ENCODE data around the gene RAB11FIP2. TPM values are rescaled to one million over a fixed set of nuclear protein-coding genes. Genes with fewer than 3 reads are reported as not detected.
"Not testable (repeated sequence)": the region's sequence is repeated elsewhere in the genome, so short reads cannot be mapped to it uniquely, and the experiment has no call there.

RAB11FIP2 gene, protein sequence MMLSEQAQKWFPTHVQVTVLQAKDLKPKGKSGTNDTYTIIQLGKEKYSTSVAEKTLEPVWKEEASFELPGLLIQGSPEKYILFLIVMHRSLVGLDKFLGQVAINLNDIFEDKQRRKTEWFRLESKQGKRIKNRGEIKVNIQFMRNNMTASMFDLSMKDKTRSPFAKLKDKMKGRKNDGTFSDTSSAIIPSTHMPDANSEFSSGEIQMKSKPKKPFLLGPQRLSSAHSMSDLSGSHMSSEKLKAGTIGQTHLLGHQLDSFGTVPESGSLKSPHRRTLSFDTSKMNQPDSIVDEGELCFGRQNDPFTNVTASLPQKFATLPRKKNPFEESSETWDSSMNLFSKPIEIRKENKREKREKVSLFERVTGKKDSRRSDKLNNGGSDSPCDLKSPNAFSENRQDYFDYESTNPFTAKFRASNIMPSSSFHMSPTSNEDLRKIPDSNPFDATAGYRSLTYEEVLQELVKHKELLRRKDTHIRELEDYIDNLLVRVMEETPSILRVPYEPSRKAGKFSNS
- 20.0 TPM for polyA plus RNA-seq (ENCODE audit: insufficient read length)

DNA sequence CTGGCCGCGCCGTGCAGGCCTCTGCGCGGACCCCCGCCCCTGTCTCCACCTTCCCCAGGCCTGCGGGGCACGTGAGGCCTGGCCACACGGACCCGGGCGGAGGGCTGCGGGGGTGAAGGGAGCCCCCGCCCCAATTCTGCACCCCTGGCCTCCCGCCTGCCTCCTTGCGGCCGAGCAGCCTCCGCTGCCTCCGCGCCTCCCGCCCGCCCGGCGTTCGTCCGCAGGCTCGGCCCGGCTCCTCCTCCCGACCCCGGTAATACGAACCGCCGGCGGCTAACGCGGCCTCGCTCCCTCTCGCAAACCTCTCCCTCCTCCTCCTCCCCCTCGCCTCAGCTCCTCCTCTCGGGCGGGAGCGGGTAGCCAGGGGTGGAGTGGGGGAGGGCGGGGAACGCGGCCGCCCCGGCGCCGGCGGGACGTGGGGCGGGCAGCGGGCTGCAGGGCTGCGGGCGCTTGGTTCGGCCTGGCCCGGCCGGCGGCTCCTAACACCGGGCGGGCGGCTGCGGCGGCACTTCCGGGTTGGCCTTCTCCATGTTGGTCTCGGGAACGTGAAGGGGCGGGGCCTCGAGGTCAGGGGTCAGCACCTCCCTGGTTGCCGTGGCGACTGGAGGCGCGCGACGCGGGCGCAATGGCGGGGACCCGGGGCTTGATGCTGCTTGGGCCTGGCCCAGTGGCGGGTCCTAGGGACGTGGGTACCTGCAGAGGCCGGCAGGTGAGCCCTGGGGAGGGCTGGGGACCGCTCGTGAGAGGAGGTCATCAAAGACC, at the start of gene RAB11FIP2:
TSS of gene RAB11FIP2 (minus strand) at position 547 of the 762 bp plus-strand sequence. CDS start 778 bp downstream, outside the sequence.
- DNase-seq (ENCODE audit: low read depth), result peak; percentile 56

DNA sequence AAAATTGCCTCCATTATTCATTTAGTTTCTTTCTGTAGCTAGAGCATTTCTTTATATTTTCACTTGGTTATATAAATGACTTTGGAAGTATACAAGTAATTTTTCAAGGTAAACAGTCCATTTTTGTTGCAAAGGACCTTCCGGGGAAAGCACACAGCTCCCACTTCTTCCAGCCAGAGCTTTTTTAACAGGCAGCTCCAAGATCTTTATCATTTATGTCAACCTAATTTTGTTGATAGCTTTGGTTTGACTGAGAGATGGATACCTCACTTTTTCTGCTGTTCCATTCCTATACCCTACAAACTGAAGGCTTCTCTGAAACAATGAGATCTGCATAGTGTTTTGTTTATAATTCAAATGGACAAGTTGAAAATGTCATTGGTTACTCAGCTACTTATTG, 49.3 kb upstream of the RAB11FIP2 start:
- DNase-seq (ENCODE audit: low read depth), result no peak

DNA sequence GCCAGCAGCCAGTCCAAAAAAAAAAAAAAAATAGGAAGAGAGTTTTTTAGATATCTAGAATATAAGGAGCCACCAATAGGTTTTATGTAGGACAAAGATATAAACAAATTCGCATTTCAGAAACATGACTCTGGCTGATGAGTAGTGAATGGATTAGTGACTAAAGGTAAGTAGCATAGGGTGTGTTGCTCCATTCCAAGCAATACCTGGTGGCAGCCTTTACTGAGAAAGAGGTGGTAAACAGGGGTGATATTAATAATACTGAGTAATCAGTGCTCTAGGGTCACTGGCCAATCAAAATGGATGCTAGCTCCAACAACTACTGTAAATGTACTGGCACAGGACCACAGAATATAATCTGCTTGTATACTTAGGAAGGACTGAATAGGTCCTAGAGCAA, 45.5 kb upstream of the RAB11FIP2 start:
- DNase-seq (ENCODE audit: low read depth), result no peak

DNA sequence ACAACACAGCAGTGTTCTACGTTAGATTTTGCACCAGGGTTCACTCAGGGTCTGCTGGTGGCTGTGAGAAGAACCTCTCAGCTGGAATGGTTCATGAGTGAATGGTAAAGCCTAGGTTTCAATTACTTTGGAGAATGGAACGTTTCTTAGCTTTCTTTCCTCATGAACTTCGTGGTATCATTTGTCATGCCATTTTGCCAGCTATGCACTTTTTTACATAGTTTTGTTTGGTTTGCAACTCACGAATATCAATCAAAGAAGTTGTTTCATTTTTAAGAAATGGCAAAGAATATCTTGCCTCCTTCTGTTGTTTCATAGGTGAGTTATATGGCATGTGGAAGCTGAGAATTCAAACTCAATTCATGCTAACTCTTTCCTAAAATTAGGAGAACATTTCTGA, 34.1 kb upstream of the RAB11FIP2 start:
- no peak for DNase-seq (ENCODE audit: low read depth)

DNA sequence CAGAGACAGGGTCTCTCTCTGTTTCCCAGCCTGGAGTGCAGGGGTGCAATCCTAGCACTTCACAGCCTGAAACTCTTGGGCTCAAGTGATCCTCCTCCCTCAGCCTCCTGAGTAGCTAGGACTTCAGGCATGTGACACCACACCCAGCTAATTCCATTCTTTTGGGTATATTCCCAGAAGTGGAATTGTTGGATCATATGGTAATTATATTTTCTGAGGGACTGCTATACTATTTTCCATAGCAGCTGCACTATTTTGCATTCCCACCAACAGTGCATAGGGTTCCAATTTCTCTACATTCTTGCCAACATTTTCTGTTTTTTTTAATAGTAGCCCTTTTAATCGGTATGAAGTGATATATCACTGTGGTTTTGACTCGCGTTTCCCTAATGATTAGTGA, 30.0 kb upstream of the RAB11FIP2 start:
- DNase-seq (ENCODE audit: low read depth), result peak; percentile 25

DNA sequence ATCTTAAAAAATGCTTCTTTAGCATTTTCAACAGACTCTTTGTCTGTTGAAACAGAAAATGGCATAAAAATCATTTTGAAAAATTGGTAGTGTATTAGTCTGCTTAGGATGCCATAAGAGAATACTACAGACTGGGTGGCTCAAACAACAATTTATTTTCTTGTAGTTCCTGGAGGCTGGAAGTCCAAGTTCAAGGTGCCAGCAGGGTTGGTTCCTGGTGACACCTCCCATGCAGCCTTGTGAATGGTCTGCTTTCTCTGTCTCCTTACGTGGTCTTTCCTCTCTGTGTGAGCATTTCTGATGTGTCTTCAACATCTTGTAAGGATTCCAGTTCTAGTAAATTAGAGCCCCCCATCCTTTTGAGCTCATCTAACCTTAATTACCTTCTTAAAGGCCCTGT, 26.1 kb upstream of the RAB11FIP2 start:
- DNase-seq (ENCODE audit: low read depth), result no peak

DNA sequence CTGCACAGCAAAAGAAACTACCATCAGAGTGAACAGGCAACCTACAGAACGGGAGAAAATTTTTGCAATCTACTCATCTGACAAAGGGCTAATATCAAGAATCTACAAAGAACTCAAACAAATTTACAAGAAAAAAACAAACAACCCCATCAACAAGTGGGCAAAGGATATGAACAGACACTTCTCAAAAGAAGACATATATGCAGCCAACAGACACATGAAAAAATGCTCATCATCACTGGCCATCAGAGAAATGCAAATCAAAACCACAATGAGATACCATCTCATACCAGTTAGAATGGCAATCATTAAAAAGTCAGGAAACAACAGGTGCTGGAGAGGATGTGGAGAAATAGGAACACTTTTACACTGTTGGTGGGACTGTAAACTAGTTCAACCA, 20.6 kb upstream of the RAB11FIP2 start:
- not testable (repeated sequence) for DNase-seq (ENCODE audit: low read depth)

DNA sequence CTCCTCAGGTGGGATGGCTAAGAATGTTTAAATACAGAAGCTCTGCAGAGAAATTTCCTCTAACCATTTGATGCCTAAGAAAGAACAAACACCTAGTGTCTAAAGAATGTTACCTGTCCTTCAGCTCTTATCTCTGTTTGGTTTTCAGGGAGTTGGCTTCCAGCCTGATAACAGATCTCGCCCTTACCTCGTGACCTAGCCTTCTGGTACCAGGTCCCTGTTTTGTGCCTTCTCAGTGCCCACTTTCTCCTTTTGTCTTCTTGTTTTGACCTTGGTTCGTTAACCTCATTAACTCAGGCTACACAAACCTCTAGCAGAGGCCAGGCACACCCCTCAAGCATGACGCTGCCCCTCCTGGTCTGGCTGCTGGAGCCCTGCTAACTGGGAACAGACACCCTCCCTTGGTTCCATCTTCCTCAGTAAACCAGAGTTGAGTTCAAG, 16.1 kb upstream of the RAB11FIP2 start:
- DNase-seq (ENCODE audit: low read depth), result no peak

DNA sequence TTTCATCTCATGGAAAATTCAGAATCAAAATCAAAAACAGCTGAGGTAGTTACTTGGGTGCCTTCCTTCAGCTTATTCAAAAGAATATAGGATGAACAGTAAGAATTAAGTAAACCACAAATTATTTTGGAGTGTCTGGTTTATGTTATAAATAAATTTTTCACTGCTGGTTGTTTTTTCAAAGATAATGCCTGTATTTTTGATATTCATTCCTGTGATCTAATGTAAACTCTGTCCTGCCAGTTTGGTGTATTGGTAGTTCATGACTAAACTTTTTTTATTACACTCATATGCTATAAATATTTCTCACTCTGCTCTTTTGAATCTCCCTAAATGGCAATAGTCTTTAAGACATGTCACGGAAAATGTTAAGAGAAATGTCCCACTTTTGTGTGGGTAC, 11.6 kb upstream of the RAB11FIP2 start:
- no peak for DNase-seq (ENCODE audit: low read depth)

DNA sequence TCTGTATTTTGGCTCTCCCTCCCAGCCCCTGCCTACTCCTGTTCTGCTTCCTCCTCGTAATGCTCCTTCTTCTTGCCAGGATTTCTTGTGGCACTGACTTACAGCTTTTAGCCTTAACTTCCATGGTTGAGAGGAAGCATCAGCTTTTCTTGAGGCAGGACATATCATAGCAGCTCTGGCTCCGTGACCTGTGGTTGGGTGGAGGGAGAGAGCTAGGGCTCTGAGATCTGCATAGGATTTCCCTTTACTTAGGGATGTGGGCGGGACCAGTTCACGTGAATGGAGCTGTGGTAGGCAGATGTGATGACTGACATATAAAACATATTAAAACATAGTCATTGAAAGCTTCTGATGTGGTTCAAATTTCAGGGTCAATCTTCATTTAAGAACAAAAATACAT, 10.6 kb upstream of the RAB11FIP2 start:
- no peak for DNase-seq (ENCODE audit: low read depth)

DNA sequence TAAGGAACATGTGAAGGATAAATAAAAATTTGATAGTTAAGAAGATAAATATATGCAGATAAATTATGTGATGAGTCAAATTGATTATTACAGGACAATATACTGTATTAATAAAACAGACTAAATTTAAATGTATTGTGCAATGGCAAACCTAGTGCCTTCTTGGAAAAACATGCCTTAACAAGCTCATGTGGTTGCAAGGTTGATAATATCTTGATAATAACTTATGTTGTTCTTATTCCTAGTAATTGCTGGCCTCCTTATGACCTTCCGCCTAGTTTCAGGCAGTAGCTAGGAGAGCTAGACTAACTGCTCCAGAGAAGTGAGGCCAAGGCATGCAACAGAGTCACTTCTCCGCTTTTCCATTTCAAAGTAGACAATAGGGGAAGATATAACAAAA, 7.6 kb upstream of the RAB11FIP2 start:
- no peak for DNase-seq (ENCODE audit: low read depth)

DNA sequence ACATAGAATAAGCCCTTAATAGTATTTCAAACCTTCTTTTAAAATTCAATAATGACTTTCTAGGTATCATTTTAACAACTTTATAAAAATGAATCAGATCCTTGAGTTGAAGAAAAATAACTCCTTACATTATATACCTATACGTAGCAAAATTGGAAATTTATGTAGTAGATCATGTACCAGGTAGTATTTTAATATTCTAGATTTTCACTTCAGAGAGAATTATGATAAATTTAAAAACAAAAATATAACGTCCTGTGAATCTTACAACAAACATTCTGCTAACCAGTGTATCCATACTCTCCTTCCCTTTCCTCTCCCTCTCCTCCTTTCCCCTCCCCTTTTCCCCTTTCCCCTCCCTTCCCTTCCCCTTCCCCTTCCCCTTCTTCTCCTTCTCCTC, 6.1 kb upstream of the RAB11FIP2 start:
- DNase-seq (ENCODE audit: low read depth), result no peak

DNA sequence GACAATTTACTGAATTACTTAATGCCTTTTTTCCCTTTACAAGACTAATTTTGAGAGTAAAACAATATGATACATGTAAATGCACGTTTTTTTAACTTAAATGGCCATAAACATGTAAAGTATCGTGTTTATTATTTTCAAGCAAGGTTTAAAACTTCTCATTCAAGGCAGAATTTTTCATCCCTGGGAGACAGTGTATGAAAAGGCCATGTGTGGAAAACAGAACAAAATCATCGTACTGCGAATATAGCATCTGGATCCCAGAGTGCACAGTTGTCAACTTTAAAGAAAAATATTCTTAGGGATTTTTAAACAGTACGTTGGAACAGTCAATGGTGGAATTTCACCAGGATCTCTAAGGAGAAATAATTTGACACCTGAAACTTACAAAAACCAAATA, 1.1 kb upstream of the RAB11FIP2 start:
- DNase-seq (ENCODE audit: low read depth), result no peak

DNA sequence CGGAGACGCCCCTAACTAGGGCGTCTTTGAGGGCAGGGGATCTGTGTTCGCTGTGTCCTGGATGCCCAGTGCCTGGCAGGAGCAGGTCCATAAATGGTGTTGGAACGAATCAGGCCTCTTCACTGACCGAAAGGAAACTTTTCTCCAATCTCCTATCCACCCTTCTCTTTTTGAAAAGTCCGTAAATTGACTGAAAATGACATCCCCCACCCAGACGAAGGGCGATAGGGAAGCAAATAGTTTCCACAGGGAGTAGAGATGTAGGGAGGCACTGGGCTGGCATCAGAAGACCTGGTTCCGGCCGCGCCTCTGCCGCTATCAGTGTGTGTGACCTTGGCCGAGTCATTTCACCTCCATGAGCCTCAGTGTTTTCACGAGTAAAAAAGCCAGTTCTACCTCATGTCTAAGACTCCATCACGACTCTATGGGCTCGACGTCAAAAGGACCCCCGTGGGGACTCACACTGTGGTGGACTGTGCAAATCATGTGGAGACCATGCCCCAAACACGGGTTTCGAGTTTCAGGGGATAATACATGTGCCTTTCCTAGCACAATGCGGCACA, 497 bp upstream of the RAB11FIP2 start:
- no peak for DNase-seq (ENCODE audit: low read depth)

DNA sequence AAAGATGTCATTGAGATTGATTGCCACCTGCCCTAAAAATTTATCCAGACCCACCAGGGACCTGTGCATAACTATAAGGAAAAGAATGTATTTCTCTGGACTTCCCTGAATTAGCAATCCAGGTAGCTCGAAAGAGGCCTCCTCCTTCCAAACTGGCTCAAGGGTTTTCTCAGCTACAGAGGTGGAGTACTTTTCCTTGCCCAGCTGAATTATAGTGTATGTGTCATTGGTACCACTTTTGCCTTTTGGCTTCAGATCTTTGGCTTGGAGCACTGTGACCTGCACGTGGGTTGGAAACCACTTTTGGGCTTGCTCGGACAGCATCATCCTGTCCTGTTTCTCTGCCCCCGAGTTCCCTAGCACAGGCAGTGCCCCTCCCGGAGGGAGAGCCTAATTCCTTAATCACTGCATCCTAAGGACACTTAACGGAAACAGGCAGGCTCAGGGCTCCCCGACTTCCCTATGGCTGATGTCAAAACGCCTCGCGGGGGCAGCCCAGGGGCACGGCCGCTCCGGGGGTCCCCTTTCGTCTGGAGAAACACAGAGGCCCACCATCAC, 825 bp downstream of the RAB11FIP2 start:
- DNase-seq (ENCODE audit: low read depth), result no peak

DNA sequence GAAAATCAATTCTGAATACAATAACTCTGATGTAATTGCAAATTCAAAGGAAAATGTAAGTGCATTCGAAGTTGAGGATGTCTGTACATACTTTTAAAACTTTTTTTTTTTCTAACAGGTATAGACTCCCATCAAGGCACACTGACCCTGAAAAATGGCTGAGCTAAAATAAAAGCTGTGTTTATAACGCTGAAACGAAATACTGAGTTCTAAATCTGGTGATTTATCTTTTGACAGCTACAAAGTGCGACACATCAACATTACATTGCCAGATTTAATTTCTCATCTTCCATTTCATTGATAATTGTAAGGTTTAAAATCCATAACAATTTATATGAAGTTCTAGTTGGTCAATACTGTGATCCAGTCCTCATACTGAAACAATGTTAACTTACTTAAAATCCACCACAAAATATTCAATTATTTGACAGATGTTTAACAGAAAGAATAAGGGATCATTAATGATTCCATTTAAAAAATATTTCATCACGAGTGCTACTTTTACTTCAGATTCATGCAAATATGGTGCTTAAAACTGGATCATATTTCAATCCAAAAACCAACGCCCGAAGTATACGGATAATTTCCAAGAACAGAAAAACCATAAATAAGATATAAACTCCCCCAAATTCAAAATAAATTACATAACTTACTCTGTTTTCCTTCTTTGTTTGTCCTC, 1.4 kb downstream of the RAB11FIP2 start:
- DNase-seq (ENCODE audit: low read depth), result no peak

DNA sequence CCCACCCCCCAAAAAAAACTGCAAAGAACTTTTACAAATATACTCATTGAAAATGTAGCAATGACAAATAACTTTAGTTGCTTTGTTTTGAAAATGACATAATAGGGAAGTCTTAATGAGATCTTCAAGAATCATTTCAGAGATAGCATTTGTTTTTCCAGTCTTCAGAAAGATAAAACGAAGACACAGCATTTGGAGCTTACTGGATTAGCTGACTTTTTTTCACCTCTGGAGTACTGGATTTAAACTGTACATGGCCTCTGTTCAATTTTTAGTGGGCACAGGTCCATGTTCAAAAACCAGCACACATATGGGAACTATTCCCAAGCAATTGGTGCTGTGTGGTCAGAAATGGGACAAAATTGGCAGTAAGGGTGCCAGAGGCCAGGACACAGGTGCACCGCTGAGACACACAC, 3.9 kb downstream of the RAB11FIP2 start:
- no peak for DNase-seq (ENCODE audit: low read depth)

DNA sequence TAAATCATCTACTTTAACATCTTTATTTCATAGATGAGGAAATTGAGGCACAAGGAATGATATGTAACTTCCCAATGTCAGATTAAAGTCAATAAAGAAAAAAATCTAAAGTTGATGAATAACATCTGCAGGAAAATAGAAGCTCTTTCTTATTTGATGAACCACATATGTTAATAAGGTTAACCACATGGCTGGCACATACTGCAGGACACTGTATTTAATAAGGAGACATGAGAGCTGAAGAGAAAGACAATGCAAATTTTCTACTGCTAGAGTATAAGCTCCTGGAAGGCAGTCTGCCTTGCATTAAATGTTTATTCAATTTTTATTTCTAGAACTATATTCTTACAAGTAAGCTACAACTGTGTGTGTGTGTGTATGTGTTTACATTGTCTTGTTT, 4.4 kb downstream of the RAB11FIP2 start:
- DNase-seq (ENCODE audit: low read depth), result no peak

DNA sequence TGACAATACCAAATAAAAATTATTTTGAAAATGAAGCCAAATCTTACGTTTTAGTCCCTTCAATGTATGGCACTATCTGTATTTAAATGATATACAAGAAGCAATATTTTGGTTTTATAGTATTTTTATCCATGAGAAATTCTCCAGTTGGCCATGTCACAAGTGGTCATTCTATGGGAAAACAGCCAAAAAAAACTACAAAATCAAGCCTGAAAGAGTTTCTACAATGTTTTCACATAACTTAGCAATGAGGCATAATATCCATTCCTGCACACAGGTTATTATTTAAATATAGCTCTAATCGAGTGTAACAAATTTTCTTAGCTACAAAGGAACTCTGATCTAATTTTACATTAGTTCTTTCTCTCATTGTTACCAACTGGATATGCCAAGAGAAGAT, 5.4 kb downstream of the RAB11FIP2 start:
- DNase-seq (ENCODE audit: low read depth), result no peak

DNA sequence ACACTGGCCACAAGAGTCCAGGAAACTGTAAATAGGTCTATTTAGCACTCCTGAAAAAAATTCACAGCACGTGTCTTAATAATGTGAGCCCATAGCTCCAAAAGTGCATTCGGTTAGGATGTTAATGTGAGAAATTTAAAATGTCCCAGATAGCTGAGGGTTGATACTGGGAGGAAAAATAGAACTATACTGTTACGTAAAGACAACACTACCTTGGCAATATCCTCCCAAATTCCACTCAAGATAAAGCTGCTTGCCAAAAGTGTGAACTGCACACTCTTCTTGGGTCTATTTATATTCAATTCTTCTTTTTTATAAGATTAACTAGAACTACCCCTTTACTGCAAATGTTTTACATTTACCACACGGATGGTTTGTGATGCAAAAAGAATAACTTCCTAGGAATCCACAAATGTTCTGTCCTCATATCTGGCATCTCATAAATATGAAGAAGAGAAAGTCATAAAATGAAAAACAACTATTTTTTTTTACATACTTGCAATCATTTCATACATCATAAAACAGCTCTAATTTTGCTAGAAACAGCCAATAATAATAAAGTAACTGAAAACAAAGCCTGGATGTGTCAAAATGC, 10.4 kb downstream of the RAB11FIP2 start:
- DNase-seq (ENCODE audit: low read depth), result no peak

DNA sequence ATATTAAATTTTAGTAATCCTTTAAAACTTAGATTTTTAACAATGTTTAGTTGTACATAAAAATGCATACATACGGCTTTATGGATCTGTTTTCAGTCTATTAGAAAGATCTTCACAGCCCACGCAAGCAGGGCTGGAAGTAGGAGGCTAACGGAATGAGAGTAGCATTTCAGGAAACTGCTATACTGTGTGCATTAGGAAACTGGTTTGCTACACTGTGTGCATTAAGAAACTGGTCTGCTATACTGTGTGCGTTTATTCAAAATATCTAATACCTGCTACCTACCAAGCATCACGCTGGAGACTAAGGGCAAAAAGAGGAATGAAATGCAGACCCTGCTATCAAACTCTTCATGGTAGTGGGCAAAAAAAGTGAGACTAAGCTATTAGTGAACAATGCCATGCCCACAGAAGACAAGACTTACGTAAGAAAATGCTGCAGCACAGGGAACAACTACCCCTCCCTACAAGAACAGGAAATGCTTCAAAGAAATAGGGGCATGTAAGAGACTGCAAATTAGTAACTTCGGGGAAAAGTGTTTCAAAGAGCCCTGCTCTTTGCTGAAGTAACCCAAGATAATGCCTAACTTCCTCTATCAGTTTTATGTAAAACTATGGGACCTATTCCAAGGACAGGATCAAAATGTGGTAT, 11.3 kb downstream of the RAB11FIP2 start:
- DNase-seq (ENCODE audit: low read depth), result no peak
